Measurements from ENCODE around the gene ELMO1. TPM values are rescaled to one million over a fixed set of nuclear protein-coding genes. Genes with fewer than 3 reads are reported as not detected.

The ELMO1 gene
- total and polyA plus RNA-seq, 2 experiments from 2014 or later, result 6.5 to 24.9 TPM

GRCh38 chr7:37113661-37114355 is 334.9 kb downstream of the ELMO1 start:
- no peak overlapping the region for H2AFZ ChIP-seq
- Mint-ChIP-seq H3K4me1 (peaks cover 18% of the 10 kb centered on the region), H3K27ac (no peak overlapping the region), H3K4me3 (no peak overlapping the region), H3K36me3 (ENCODE audit: low read depth) (peaks cover 7% of the 10 kb centered on the region; the same call in 2 of the 3 replicates), H3K27me3 (ENCODE audit: insufficient read depth, low read depth, poor library complexity) (no peaks in the 10 kb centered on the region), H3K9me3 (no peaks in the 10 kb centered on the region; the same call in 2 of the 3 replicates)
- no peaks in the 10 kb centered on the region for H3K27me3 ChIP-seq (ENCODE audit: insufficient read depth)
- DNase-seq (ENCODE audit: low spot score), result no peak
- TF ChIP-seq ZNF114 (CRISPR knock-in tag; IDR thresholded peaks at IDR 0.05) (no peak), ZNF331 (CRISPR knock-in tag; IDR thresholded peaks at IDR 0.05; ENCODE audit: low read depth) (no peak), EZH2 (IDR thresholded peaks at IDR 0.05; ENCODE audit: low read depth, unreplicated experiment) (no peak), NANOG (IDR thresholded peaks at IDR 0.05; ENCODE audit: borderline replicate concordance) (no peak), REST (IDR thresholded peaks at IDR 0.05; ENCODE audit: unreplicated experiment) (no peak), STAT1 (IDR thresholded peaks at IDR 0.05; ENCODE audit: unreplicated experiment) (no peak), CREB1 (CRISPR knock-in tag; IDR thresholded peaks at IDR 0.05; ENCODE audit: low read depth) (no peak), EZH2phosphoT487 (IDR thresholded peaks at IDR 0.05; ENCODE audit: unreplicated experiment) (no peak), POLR2AphosphoS5 (IDR thresholded peaks at IDR 0.05; ENCODE audit: low read depth) (no peak), ZNF462 (CRISPR knock-in tag; IDR thresholded peaks at IDR 0.05) (no peak), CTCF (conservative IDR thresholded peaks at IDR 0.05; ENCODE audit: low read depth in 2 of 2) (no peak), JUNB (IDR thresholded peaks at IDR 0.05; ENCODE audit: unreplicated experiment) (no peak), ETS1 (IDR thresholded peaks at IDR 0.05) (no peak)
- H3F3A ChIP-seq (replicated peaks; ENCODE audit: low read depth), result no peaks in the 10 kb centered on the region
- H3K36me3 ChIP-seq (ENCODE audit: insufficient read depth), result no peaks in the 10 kb centered on the region
- no peaks in the 10 kb centered on the region for H3K79me2 ChIP-seq (replicated peaks; ENCODE audit: insufficient read depth)
- H3K4me2 ChIP-seq, result no peak overlapping the region
- H3K9me2 ChIP-seq (ENCODE audit: insufficient read depth), result peaks cover 2% of the 10 kb centered on the region
- peaks cover 4% of the 10 kb centered on the region; the same call in 1 of the 2 replicates for H3K4me1 ChIP-seq (ENCODE audit: insufficient read depth)
- no peak for ATAC-seq
- no peak overlapping the region for H3K4me3 ChIP-seq
- H3K27ac ChIP-seq (ENCODE audit: low read depth), result no peak overlapping the region
- no peaks in the 10 kb centered on the region for H4K20me1 ChIP-seq (replicated peaks; ENCODE audit: insufficient read depth)

Measured in GM23338 (cell line).